ENCODE measurements around the gene NDRG4. TPM values are rescaled to one million over a fixed set of nuclear protein-coding genes. Genes with fewer than 3 reads are reported as not detected.

Gene NDRG4
- polyA plus RNA-seq, 3 donors from 2014 or later: 0.18 TPM; not detected in 2

DNA sequence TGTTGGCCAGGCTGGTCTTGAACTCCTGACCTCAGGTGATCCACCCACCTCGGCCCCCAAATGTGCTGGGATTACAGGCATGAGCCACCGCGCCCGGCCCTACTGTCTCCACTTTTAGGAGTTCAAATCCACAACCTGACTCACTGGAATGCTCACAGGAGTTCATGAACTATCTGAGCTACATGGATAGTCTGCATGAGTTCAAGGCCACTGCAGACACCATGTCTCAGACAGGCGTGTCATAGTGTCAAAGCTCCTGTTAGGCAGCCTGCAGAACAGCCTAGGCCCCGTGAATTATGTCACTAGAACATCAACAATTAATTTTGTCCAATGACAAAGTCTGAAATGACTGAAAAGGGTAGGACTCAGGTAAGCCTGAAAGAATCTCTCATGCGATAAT, 38.3 kb upstream of the NDRG4 start:
- no peak for DNase-seq
- Mint-ChIP-seq H3K27ac (no peak overlapping the region), H3K36me3 (no peaks in the 10 kb centered on the region), H3K27me3 (ENCODE audit: low read depth in 3 of 3) (peaks cover 9 to 23% (median 17%) of the 10 kb centered on the region in 3 donors), H3K9me3 (peaks cover 0 to 3% (median 0%) of the 10 kb centered on the region in 6 donors), H3K4me1 (peaks cover 8% of the 10 kb centered on the region in 2 donors), H3K4me3 (peak overlapping the region in 1 of 5 donors; percentile 47)

DNA sequence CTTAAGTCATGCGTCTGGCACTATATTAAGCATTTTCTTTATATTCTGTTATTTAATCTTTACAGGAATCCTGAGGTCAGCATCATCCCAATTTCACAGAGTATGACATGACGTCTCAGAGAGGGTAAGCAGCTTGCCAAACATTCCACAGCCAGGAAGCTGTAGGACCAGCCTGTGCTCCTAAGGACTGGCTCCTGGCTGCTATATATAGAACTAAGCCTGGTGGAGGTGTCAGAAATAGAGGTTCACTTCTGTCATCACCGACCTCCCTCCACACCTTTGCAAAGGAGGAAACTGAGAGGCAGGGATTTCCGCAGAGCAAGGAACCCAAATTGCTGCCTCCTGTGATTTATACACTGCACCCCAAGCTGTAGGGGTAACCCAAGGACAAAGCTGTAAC, 37.9 kb upstream of the NDRG4 start:
- Mint-ChIP-seq H3K27me3 (ENCODE audit: low read depth in 3 of 3) (peaks cover 9 to 26% (median 17%) of the 10 kb centered on the region in 3 donors), H3K36me3 (no peaks in the 10 kb centered on the region), H3K9me3 (peaks cover 0 to 3% (median 0%) of the 10 kb centered on the region in 6 donors), H3K27ac (no peak overlapping the region), H3K4me3 (peak overlapping the region; percentile 46 to 61 (median 48)), H3K4me1 (peaks cover 8% of the 10 kb centered on the region in 2 donors)
- DNase-seq: no peak

DNA sequence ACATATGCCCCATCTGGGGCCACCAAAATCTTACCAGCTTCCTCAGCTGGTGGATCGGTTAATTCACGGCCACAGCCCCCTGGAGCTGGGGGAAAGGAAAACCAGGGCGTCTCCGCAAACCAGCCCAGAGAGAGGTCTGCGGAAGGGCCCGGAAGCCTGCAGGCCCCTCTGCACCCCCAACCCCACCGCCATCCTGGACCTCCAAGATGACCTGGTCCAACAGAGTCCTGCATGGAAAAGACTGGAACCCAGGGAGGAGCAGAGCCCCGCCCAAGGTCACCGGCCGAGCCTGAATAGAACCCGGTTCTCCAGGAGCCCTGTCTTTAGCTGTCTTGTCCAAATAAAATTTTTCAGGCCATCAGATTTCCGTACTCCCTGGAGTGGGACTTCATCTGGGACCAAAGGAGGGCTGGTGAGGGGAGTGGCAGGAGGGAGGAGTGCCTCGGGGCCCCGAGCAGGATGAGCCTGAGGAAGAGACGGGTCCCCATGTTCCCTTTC, 37.4 kb upstream of the NDRG4 start:
- Mint-ChIP-seq H3K4me3 (peak overlapping the region; percentile 47 to 74 (median 58)), H3K27me3 (ENCODE audit: low read depth in 3 of 3) (peaks cover 9 to 30% (median 17%) of the 10 kb centered on the region in 3 donors)

DNA sequence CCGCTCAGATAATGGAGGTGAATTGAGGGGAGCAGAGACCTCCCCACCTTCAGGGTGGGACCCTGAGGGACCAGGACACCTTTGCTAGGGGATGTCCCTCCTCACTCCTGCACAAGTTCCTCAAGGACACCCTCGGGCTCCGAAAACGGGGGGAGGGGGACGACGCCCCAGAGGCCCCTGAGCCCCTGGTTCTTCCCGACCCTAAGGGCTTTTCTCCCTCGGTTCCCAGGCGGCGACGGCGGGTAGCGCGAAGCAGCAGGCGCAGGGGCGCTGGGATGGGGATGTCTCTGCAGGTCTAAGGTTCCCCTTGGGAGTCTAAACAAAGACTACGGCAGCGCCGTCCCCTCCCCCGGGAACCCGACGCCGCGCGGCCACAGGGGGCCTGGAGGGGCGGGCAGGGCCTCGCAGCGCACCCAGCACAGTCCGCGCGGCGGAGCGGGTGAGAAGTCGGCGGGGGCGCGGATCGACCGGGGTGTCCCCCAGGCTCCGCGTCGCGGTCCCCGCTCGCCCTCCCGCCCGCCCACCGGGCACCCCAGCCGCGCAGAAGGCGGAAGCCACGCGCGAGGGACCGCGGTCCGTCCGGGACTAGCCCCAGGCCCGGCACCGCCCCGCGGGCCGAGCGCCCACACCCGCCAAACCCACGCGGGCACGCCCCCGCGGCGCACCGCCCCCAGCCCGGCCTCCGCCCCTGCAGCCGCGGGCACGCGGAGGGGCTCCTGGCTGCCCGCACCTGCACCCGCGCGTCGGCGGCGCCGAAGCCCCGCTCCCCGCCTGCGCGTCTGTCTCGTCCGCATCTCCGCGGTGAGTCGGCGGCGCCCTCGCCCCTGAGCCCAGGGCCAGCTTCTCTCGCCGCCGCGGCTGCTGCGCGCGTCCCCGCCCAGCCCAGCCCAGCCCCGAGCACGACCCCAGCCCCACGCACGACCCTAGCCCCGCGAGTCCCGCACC, 36.7 kb upstream of the NDRG4 start:
- Mint-ChIP-seq H3K9me3 (peaks cover 0 to 3% (median 0%) of the 10 kb centered on the region in 6 donors), H3K4me3 (peak overlapping the region; percentile 33 to 74 (median 58)), H3K27ac (no peak overlapping the region), H3K4me1 (peaks cover 8% of the 10 kb centered on the region in 2 donors), H3K27me3 (ENCODE audit: low read depth in 3 of 3) (peaks cover 11 to 32% (median 20%) of the 10 kb centered on the region in 3 donors), H3K36me3 (no peaks in the 10 kb centered on the region)
- DNase-seq: peak; percentile 23 to 40 (median 32)

More for the DNA sequence above, 37.4 kb upstream of the NDRG4 start:
- Mint-ChIP-seq H3K36me3 (no peaks in the 10 kb centered on the region), H3K4me1 (peaks cover 8% of the 10 kb centered on the region in 2 donors), H3K27ac (peak overlapping the region in 1 of 6 donors; percentile 16), H3K9me3 (peaks cover 0 to 3% (median 0%) of the 10 kb centered on the region in 6 donors)
- no peak for DNase-seq

DNA sequence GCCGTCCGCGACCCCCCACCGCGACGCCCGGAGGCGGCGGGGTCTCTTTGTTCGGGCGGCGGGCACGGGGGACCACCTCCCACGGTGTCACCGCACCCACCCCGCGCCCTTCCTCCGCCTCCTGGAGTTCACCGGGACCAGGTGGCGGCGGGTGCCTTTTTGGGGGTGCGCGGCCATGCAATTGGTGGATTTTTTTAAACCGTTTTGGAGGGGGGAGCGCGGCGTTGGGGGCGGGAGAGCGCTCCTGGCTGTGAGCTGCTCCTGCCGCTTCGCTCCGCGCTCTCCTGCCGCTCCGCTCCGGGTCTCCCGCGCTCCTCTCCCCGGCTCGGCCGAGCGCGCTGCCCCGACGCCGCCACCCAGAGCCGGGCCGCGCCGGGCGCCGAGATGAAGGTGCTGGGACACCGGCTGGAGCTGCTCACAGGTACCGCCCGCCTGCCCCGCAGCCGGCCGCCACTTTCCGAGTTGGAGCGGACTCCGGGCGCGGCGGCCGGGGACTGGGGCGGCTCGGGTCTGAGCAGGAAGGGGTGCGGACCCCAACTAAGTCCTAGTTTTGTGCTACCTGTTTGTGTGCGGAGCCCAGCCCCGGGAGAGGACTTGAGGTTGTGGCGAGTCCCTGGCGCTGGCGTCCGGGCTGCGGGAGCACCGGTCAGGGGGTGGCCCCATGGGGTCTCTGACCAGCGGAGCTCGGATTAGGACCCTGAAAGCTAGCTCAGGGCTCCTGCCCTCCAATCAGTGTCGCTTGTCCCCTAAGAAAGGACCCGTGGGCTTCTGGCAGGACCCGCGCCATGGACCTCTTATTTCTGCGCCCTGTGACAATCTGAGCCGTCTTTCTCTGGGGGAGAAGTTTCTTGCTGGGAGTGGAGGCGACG, 35.7 kb upstream of the NDRG4 start:
- peak overlapping the region; percentile 69 to 81 (median 80) for H3K4me3 Mint-ChIP-seq
- no peak overlapping the region for H3K27ac Mint-ChIP-seq
- peaks cover 0 to 3% (median 0%) of the 10 kb centered on the region in 6 donors for H3K9me3 Mint-ChIP-seq
- peak in 1 of 3 donors; percentile 11 for DNase-seq
- peaks cover 11 to 34% (median 20%) of the 10 kb centered on the region in 3 donors for H3K27me3 Mint-ChIP-seq (ENCODE audit: low read depth in 3 of 3)
- no peaks in the 10 kb centered on the region for H3K36me3 Mint-ChIP-seq
- peaks cover 8 to 15% of the 10 kb centered on the region in 2 donors for H3K4me1 Mint-ChIP-seq

DNA sequence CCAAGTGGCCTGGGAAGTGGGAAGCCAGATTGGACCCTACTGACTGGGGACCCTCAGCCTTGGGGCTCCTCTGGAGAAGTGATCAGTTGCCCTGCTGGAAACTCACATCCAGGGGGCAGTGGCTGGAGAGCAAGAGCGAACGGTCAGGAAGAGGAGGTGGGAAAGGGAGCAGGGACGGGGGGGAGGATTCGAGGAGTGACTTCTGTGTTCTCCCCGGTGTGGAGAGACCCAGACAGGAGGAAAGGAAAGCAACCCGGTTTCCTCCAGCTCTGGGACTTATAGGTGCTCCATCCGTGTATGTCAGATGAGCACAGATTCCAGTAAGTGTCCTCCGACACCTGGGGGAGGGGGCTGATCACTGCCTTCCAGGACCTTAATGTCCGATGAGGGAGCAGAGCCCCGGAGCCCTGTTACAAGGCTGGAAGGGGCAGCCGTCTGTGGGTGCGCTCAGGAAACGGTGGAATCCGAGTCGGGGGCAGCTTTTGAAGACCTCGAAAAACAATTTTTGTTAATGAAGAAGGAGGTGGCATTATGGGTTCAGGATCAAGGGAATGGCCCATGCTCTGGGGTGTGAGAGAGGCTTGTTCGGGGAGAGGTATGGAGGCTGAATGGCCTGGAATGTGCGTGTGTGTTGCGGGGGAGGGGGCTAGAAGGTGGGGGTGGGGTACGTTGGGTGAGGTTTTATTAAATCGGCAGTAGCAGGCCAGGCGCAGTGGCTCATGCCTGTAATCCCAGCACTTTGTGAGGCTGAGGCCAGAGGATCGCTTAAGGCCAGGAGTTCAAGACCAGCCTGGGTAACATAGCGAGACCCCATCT, 34.8 kb upstream of the NDRG4 start:
- no peak overlapping the region for H3K27ac Mint-ChIP-seq
- H3K27me3 Mint-ChIP-seq (ENCODE audit: low read depth in 3 of 3): peaks cover 11 to 36% (median 20%) of the 10 kb centered on the region in 3 donors
- DNase-seq: no peak
- peak overlapping the region; percentile 69 to 81 (median 80) for H3K4me3 Mint-ChIP-seq
- peaks cover 0 to 3% (median 0%) of the 10 kb centered on the region in 6 donors for H3K9me3 Mint-ChIP-seq
- peaks cover 16 to 23% of the 10 kb centered on the region in 2 donors for H3K4me1 Mint-ChIP-seq
- H3K36me3 Mint-ChIP-seq: peaks cover 0 to 2% (median 0%) of the 10 kb centered on the region in 3 donors

DNA sequence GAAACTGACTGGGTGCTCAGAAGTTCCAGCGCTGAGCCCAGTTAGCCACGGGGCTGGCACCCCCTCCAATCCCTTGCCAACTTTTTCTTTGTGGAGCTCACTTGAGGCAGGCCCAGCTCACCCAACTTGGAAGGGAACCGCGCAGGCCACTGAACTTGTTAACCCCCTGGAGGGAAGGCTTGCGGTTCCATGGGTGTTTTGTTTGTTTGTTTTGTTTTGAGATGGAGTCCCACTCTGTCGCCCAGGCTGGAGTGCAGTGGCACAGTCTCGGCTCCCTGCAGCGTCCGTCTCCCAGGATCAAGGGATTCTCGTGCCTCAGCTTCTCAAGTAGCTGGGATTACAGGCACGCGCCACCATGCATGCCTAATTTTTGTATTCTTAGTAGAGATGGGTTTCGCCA, 34.1 kb upstream of the NDRG4 start:
- Mint-ChIP-seq H3K27me3 (ENCODE audit: low read depth in 3 of 3) (peaks cover 11 to 36% (median 20%) of the 10 kb centered on the region in 3 donors), H3K36me3 (peaks cover 0 to 4% (median 0%) of the 10 kb centered on the region in 3 donors), H3K27ac (no peak overlapping the region), H3K9me3 (peaks cover 0 to 3% (median 0%) of the 10 kb centered on the region in 6 donors), H3K4me3 (no peak overlapping the region), H3K4me1 (peaks cover 23 to 30% of the 10 kb centered on the region in 2 donors)
- DNase-seq: no peak

DNA sequence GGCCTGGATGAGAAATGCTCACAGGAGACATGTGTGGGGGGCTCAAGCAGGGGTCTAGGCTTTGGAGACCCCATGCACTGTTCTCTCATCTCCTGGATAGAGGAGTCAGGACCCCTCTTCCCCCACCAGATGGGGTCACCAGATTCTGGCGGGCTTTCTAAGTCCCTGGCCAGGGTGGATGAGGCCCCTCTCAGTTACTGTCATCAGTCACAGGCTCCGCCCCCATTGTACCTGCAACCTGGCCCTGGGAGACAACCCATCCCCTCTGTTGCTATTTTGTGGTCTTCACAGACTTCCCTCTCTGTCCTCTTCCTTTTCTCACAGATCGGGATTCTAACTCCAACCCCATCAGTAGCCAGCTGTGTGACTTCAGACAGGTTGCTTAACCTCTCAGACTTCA, 33.5 kb upstream of the NDRG4 start:
- H3K4me3 Mint-ChIP-seq: peak overlapping the region in 1 of 5 donors; percentile 34

DNA sequence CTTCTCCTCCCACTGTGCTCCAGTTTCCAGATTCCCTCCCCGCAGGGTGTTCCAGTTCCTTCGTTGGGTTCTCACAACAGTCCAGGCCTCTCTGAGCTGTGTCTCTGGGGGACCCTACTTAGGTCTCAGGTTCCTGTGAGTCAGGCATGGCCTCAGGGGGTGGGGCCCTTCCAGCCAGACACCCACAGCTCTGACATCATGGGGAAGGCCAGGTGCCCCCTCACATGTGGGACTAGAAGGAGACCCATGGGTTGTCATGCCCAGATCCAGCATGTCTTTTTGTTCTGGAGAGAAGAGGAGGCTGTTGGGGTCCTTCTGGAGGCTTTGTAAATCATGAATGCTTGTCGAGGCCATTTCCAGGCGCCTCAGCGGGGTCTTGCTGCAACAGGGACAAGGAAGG, 32.0 kb upstream of the NDRG4 start:
- Mint-ChIP-seq H3K27ac (no peak overlapping the region), H3K4me1 (peaks cover 41 to 48% of the 10 kb centered on the region in 2 donors), H3K9me3 (peaks cover 0 to 3% (median 0%) of the 10 kb centered on the region in 6 donors), H3K36me3 (peaks cover 0 to 4% (median 0%) of the 10 kb centered on the region in 3 donors), H3K4me3 (no peak overlapping the region), H3K27me3 (ENCODE audit: low read depth in 3 of 3) (peaks cover 14 to 37% (median 18%) of the 10 kb centered on the region in 3 donors)
- DNase-seq: no peak

More for the DNA sequence above, 33.5 kb upstream of the NDRG4 start:
- peaks cover 0 to 4% (median 0%) of the 10 kb centered on the region in 3 donors for H3K36me3 Mint-ChIP-seq
- H3K27ac Mint-ChIP-seq: no peak overlapping the region
- H3K4me1 Mint-ChIP-seq: peaks cover 29 to 36% of the 10 kb centered on the region in 2 donors
- H3K27me3 Mint-ChIP-seq (ENCODE audit: low read depth in 3 of 3): peaks cover 13 to 38% (median 20%) of the 10 kb centered on the region in 3 donors
- DNase-seq: no peak
- peaks cover 0 to 3% (median 0%) of the 10 kb centered on the region in 6 donors for H3K9me3 Mint-ChIP-seq

DNA sequence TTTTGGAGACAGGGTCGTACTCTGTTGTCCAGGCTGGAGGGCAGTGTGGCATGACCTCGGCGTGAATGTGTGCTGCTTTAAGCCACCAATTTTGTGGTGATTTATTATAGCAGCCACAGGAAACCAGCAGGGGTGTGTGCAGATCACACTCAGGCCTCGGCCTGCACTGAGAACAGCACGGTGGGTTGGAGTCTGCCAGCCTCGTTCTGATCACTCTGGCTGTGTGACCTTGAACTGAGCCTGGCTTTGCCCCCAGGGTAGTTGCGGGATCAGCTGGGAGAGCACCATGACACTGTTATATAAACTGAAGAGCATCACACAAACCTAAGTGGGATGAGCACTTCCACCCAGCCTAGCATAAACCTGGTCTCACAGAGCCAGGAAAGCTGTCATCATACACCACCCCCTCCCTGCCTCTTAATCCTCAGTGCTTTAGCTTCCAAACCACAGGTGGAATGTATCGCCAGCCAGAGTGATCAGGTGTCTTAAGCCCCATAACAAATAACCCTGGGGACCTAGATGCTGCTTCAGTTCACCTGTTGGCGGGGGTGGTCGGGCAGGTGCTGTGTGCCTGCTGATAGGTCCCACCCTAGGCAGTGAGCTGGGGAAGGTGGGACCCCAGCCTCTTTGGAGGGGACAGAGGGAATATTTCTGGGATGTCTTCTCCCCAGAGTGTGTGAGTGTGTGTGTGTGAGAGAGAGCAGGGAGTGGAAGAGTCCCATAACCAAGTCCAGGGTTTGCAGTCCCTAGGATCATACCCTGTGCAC, 28.6 kb upstream of the NDRG4 start:
- peak; percentile 27 to 45 (median 37) for DNase-seq
- Mint-ChIP-seq H3K9me3 (no peaks in the 10 kb centered on the region), H3K36me3 (peaks cover 0 to 8% (median 0%) of the 10 kb centered on the region in 3 donors), H3K4me3 (peak overlapping the region; percentile 68 to 84 (median 77)), H3K27me3 (ENCODE audit: low read depth in 3 of 3) (peaks cover 7 to 23% (median 9%) of the 10 kb centered on the region in 3 donors), H3K4me1 (peaks cover 49 to 56% of the 10 kb centered on the region in 2 donors), H3K27ac (peak overlapping the region in 5 of 6 donors; percentile 36 to 94 (median 70))

DNA sequence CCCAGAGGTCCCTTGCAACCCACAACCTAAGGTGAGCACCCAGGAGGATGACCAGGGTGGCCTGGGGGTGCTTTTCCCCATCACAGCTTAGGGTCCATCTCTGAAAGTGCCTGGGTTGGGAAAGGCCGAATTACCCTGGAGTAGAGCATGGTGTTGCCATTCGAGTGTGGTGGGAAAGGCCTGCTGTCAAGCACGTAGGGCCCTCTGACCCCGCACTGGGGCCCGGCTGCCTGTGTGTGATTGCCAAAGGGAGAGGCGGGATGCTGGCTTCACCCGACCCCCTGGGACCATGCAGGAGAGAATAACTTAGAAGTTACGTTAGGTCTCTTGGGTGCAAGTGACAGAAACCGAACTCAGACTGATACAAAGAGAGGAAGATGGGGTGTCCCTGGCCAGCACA, 27.7 kb upstream of the NDRG4 start:
- H3K4me3 Mint-ChIP-seq: no peak overlapping the region
- H3K27ac Mint-ChIP-seq: no peak overlapping the region
- peaks cover 0 to 8% (median 0%) of the 10 kb centered on the region in 3 donors for H3K36me3 Mint-ChIP-seq
- DNase-seq: no peak
- H3K27me3 Mint-ChIP-seq (ENCODE audit: low read depth in 3 of 3): peaks cover 4 to 15% (median 7%) of the 10 kb centered on the region in 3 donors
- H3K4me1 Mint-ChIP-seq: peaks cover 49 to 56% of the 10 kb centered on the region in 2 donors
- H3K9me3 Mint-ChIP-seq: no peaks in the 10 kb centered on the region

DNA sequence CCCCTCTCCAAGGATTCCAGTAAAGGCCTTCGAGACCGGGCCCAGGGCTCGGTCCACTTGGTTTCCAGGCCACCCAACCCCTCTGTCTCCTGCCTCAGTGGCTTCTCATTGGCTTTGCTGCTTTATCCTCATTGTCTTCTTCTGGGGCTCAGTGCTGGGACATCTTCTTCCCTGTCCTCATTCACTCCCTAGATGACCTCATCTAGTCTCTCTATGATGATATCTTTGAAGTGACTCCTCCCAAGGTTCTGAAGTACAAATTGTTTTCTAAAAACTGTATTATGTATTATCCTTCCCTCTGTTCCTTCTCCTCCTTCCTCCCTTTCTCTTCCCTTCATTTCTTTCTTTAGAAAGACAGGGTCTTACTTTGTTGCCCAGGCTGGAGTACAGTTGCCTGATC, 27.1 kb upstream of the NDRG4 start:
- Mint-ChIP-seq H3K36me3 (peaks cover 0 to 8% (median 0%) of the 10 kb centered on the region in 3 donors), H3K27ac (peak overlapping the region in 3 of 6 donors; percentile 34 to 61 (median 54)), H3K4me1 (peaks cover 49 to 56% of the 10 kb centered on the region in 2 donors), H3K9me3 (no peaks in the 10 kb centered on the region), H3K27me3 (ENCODE audit: low read depth in 3 of 3) (peaks cover 4 to 13% (median 5%) of the 10 kb centered on the region in 3 donors), H3K4me3 (peak overlapping the region in 2 of 5 donors; percentile 49 to 54)
- DNase-seq: no peak

Measured in immature natural killer cell (primary cell).